HepG2 (cell line): ENCODE results near the gene FAAP20. TPM values are rescaled to one million over a fixed set of nuclear protein-coding genes. Genes with fewer than 3 reads are reported as not detected.

ENCODE experiments used
- E2F5 ChIP-seq: sonication (generic); formaldehyde crosslinking; conservative IDR thresholded peaks from 2 replicates; pipeline ENCODE4 v1.4.0; 2020; ENCODE audit warnings: missing genetic modification reagents
- SP2 ChIP-seq: sonication (generic); formaldehyde crosslinking; IDR thresholded peaks from 2 replicates; pipeline ENCODE4 v1.5.1; 2020; ENCODE audit warnings: mild to moderate bottlenecking, missing genetic modification reagents
- SRF ChIP-seq: IDR thresholded peaks from 2 replicates; pipeline ENCODE4 v1.6.1; 2011; ENCODE audit warnings: mild to moderate bottlenecking, low read depth, low read length, moderate library complexity
- XBP1 ChIP-seq: sonication (generic); formaldehyde crosslinking; IDR thresholded peaks from 2 replicates; pipeline ENCODE4 v1.5.0; 2020; ENCODE audit warnings: missing genetic modification reagents
- ZHX2 ChIP-seq, 2 experiments: sonication (generic) in 1 of 2; formaldehyde crosslinking in 1 of 2; IDR thresholded peaks; 2 replicates each; pipeline versions ENCODE4 v1.6.1 to v1.9.0; 2014 to 2022; ENCODE audit warnings: antibody characterized with exemption in 1 of 2, borderline replicate concordance in 1 of 2, inconsistent platforms in 1 of 2, low read depth in 1 of 2, missing genetic modification reagents in 1 of 2
- polyA plus RNA-seq, 8 experiments: library from polyadenylated mRNA; depleted of rRNA in 3 of 8; stranded (reverse) in 7 of 8; unstranded in 1 of 8; fragments of >200 nt; fragmentation: Illumina TruSeq in 4 of 8; extraction: Trizol in 4 of 8; gene quantifications; 2 replicates each; pipeline versions ENCODE4 v1.2.1 to v1.2.3, GENCODE V29; 2011 to 2016; ENCODE audit warnings: low read depth in 4 of 8, missing spikeins in 1 of 8, mixed read lengths in 1 of 8; ENCODE audit not compliant: insufficient read depth in 1 of 8
- total RNA-seq, 5 experiments: library from RNA; depleted of rRNA; stranded (reverse); fragments of >200 nt; fragmentation: Illumina TruSeq; extraction: Trizol; gene quantifications; 2 replicates each; pipeline ENCODE4 v1.2.3, GENCODE V29; 2016; ENCODE audit warnings: low read depth in 1 of 5

Gene FAAP20
- total and polyA plus RNA-seq, 2 of the 13 experiments (the other 11 are each of a cell fraction or from before 2014, with no cell fraction given) = 9.6 to 10.8 TPM

GRCh38 chr1:2226525-2227345 is 32.2 kb upstream of the FAAP20 start (continued):
- TF ChIP-seq ZHX2 (IDR thresholded peaks at IDR 0.05; ENCODE audit: low read depth) (no peak), ZHX2 (CRISPR knock-in tag; IDR thresholded peaks at IDR 0.05; ENCODE audit: borderline replicate concordance) (no peak), XBP1 (CRISPR knock-in tag) (no peak), SRF (no peak), SP2 (CRISPR knock-in tag) (peak; percentile 46; the same call in 1 of the 2 replicates), E2F5 (CRISPR knock-in tag) (0 out of 2 replicates have a peak, but pooled peaks have one; percentile 37)
